ENCODE measurements around the gene MSL1. TPM values are rescaled to one million over a fixed set of nuclear protein-coding genes. Genes with fewer than 3 reads are reported as not detected.

The MSL1 gene
- total RNA-seq, 1 donor from 2014 or later: 135 TPM

DNA sequence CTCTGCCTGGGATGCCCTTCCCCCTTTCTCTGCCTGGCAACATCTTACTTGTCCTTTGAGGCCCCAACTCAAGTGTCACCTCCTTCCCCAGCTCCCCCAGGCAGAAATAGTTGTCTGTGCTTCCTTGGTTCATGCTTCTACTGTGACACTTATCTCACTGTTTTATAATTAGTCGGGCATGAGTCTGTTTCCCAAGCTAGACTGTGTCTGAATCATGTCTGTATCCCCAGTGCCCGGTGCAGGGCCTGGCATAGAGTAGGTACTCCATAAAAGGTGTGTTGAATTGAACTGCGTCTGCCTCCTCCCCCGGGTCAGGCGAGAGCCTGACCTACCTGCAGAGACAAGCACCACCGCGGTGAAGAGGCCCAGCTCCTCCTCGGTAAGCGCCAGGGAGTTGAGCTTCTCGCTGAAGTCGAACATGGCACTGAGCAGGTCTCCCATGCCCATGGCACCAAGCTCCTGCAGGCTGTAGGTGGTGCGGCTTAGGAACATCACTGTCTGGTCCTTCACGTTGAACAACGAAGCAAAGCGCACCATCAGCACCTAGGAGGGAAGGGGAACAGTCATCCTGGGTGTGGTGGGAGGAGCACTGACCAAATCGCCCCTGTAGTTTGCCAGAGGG is 28.1 kb upstream of the MSL1 start:
- Mint-ChIP-seq H3K4me3 (no peak overlapping the region), H3K9me3 (no peaks in the 10 kb centered on the region), H3K4me1 (peaks cover 25% of the 10 kb centered on the region), H3K27ac (peak overlapping the region; percentile 58), H3K27me3 (ENCODE audit: low read depth) (no peaks in the 10 kb centered on the region), H3K36me3 (peaks cover 19% of the 10 kb centered on the region)
- DNase-seq (ENCODE audit: low spot score in 2 of 2, unreplicated experiment in 2 of 2): no peak
- TF ChIP-seq, protein P1, sequence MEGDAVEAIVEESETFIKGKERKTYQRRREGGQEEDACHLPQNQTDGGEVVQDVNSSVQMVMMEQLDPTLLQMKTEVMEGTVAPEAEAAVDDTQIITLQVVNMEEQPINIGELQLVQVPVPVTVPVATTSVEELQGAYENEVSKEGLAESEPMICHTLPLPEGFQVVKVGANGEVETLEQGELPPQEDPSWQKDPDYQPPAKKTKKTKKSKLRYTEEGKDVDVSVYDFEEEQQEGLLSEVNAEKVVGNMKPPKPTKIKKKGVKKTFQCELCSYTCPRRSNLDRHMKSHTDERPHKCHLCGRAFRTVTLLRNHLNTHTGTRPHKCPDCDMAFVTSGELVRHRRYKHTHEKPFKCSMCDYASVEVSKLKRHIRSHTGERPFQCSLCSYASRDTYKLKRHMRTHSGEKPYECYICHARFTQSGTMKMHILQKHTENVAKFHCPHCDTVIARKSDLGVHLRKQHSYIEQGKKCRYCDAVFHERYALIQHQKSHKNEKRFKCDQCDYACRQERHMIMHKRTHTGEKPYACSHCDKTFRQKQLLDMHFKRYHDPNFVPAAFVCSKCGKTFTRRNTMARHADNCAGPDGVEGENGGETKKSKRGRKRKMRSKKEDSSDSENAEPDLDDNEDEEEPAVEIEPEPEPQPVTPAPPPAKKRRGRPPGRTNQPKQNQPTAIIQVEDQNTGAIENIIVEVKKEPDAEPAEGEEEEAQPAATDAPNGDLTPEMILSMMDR (IDR thresholded peaks at IDR 0.05; ENCODE audit: unreplicated experiment): no peak

- Mint-ChIP-seq H3K4me1 (peaks cover 24% of the 10 kb centered on the region), H3K27me3 (ENCODE audit: low read depth) (no peaks in the 10 kb centered on the region), H3K27ac (no peak overlapping the region), H3K4me3 (no peak overlapping the region), H3K9me3 (no peaks in the 10 kb centered on the region), H3K36me3 (peaks cover 14% of the 10 kb centered on the region)
- DNase-seq (ENCODE audit: low spot score in 2 of 2, unreplicated experiment in 2 of 2): no peak
- TF ChIP-seq, protein P1 (IDR thresholded peaks at IDR 0.05; ENCODE audit: unreplicated experiment): no peak
Measured at GRCh38 chr17:40094874-40095273, 26.9 kb upstream of the MSL1 start.

DNA sequence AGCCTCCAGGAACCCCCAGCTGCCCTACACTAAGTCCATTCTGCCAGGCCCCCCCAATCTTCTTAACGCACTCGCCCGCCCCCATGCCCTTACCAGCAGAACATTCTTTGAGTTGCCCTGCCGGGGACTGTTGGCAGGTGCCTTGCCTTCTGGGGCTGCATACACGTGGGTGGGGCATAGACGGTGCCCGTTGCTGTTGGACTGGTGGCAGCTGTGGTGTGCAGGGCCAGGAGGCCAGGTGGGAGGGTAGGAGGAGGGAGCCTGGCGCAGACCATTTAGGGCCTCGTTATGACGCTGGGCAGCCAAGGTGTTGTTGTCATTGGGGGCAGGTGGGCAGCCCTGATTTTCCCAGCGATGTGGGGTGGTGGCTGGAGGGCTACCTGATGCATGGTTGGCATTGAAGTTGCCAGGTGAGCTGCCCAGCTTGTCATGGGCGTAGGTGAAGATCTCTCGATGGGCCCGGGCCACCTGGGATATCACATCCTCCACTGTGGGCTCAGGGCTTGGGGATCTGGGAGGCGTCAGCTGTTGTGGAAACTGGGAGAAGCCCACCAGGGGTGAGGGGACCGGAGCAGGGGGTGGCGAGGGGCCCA is 26.3 kb upstream of the MSL1 start:
- TF ChIP-seq, protein P1 (IDR thresholded peaks at IDR 0.05; ENCODE audit: unreplicated experiment): no peak
- DNase-seq (ENCODE audit: low spot score in 2 of 2, unreplicated experiment in 2 of 2): no peak
- Mint-ChIP-seq H3K9me3 (no peaks in the 10 kb centered on the region), H3K4me1 (peaks cover 25% of the 10 kb centered on the region), H3K4me3 (no peak overlapping the region), H3K27ac (no peak overlapping the region), H3K27me3 (ENCODE audit: low read depth) (no peaks in the 10 kb centered on the region), H3K36me3 (peaks cover 14% of the 10 kb centered on the region)

DNA sequence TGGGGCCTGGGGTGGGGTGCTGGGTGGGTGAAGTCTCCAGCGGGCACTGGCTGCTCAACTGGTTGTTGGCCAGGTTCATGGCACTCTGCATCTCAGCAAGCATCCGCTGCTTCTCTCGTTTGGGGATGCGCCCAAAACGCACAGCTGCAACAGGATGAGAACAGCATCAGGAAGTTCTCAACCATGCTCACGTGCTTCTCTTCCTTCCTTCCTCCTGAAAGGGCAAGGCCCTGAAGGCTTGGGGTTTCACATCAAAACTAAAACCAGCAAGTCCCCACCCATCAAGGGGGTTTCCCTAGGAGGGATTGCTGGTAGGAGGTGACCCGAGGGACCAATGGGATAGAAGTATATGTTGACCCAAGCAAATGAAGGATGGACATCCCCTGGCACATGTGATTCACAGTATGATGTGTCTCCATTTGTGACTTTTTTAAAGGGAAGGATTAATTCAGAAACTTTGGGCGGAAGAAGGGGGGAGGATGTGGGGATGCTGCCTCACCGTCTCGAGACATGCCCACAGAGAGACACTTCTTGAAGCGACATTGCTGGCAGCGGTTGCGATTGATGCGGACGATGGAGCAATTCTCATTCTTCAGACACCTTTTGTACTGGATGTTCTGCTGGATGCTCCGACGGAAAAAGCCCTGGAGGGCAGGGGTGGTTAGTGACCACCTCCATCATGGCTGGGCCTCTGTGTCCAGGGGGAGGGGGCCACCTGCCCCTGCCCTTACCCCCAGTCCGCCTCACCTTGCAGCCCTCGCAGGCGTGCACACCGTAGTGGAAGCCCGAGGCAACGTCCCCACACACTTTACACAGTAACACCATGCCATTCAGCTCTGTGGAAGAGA is 25.6 kb upstream of the MSL1 start:
- Mint-ChIP-seq H3K4me3 (no peak overlapping the region), H3K9me3 (no peaks in the 10 kb centered on the region), H3K27ac (no peak overlapping the region), H3K27me3 (ENCODE audit: low read depth) (no peaks in the 10 kb centered on the region), H3K36me3 (peaks cover 14% of the 10 kb centered on the region), H3K4me1 (peaks cover 31% of the 10 kb centered on the region)
- no peak for DNase-seq (ENCODE audit: low spot score in 2 of 2, unreplicated experiment in 2 of 2)
- TF ChIP-seq, protein P1 (IDR thresholded peaks at IDR 0.05; ENCODE audit: unreplicated experiment): no peak

DNA sequence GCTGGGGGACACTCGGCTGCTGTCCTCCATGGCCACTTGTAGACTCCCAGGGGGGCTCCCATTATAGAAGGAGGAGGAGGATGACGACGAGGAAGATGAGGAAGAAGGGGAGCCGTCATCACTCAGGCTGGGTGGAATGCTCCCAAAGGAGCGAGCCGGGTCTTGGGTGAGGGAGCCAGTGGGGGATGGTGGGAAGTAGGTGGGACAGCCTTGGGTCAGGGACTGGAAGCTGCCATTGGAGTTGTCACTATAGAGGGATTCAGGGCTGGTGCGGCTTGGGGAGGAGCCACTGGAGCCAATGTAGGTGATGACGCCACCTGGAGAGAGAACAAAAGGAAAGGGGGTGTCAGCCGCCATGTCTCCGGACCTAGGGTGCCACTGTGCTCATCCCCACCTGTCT is 24.7 kb upstream of the MSL1 start:
- peaks cover 14% of the 10 kb centered on the region for H3K36me3 Mint-ChIP-seq
- H3K4me3 Mint-ChIP-seq: no peak overlapping the region
- no peak for DNase-seq (ENCODE audit: low spot score in 2 of 2, unreplicated experiment in 2 of 2)
- H3K9me3 Mint-ChIP-seq: no peaks in the 10 kb centered on the region
- H3K27ac Mint-ChIP-seq: no peak overlapping the region
- peaks cover 30% of the 10 kb centered on the region for H3K4me1 Mint-ChIP-seq
- H3K27me3 Mint-ChIP-seq (ENCODE audit: low read depth): no peaks in the 10 kb centered on the region
- TF ChIP-seq, protein P1 (IDR thresholded peaks at IDR 0.05; ENCODE audit: unreplicated experiment): no peak
